22Rv1 (cell line): ENCODE measurements around the gene BCR.
"Not testable (repeated sequence)": the region's sequence is repeated elsewhere in the genome, so short reads cannot be mapped to it uniquely, and the experiment has no call there.

Experiments
- ZFX ChIP-seq: fragments of 450-650 bp; IDR thresholded peaks from 2 replicates; pipeline ENCODE4 v1.6.1; 2017; ENCODE audit warnings: antibody characterized with exemption, borderline replicate concordance
- TF ChIP-seq, protein P1 (sequence below): fragments of 450-650 bp; IDR thresholded peaks from 2 replicates; pipeline ENCODE4 v1.5.1; 2017; ENCODE audit warnings: mild to moderate bottlenecking

DNA sequence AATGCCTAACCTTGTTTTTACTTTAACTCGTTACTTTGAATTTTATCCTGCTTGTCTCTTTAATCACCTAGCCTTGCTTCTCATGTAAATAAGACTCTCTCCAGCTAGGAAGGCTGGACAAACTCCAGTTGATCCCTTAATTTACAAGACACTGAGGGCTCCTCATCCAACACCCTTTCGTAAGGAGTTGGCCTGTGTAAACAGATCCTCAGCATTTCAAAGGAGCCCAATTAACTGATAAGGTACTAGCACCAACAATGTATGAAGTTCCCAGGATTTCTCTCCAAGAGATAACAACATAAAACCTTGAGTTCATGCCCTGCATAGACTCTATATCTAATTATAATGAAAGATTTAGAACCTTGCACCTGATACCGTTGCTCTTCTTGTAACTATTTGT, 186.9 kb downstream of the BCR start:
- TF ChIP-seq, protein P1, sequence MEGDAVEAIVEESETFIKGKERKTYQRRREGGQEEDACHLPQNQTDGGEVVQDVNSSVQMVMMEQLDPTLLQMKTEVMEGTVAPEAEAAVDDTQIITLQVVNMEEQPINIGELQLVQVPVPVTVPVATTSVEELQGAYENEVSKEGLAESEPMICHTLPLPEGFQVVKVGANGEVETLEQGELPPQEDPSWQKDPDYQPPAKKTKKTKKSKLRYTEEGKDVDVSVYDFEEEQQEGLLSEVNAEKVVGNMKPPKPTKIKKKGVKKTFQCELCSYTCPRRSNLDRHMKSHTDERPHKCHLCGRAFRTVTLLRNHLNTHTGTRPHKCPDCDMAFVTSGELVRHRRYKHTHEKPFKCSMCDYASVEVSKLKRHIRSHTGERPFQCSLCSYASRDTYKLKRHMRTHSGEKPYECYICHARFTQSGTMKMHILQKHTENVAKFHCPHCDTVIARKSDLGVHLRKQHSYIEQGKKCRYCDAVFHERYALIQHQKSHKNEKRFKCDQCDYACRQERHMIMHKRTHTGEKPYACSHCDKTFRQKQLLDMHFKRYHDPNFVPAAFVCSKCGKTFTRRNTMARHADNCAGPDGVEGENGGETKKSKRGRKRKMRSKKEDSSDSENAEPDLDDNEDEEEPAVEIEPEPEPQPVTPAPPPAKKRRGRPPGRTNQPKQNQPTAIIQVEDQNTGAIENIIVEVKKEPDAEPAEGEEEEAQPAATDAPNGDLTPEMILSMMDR: not testable (repeated sequence)
- not testable (repeated sequence) for TF ChIP-seq ZFX
